C4-2B (cell line): Measurements from ENCODE around the gene TMTC4.

Experiments used
- H3K27ac ChIP-seq: fragments of 450-650 bp; 2 replicates; pipeline ENCODE4 v1.5.1; 2017
- ZFX ChIP-seq: fragments of 450-650 bp; IDR thresholded peaks from 2 replicates; pipeline ENCODE4 v1.6.1; 2017
- TF ChIP-seq, protein P1 (sequence below): fragments of 450-650 bp; conservative IDR thresholded peaks from 2 replicates; pipeline ENCODE4 v1.5.1; 2017; ENCODE audit warnings: mild to moderate bottlenecking

TMTC4 gene

DNA sequence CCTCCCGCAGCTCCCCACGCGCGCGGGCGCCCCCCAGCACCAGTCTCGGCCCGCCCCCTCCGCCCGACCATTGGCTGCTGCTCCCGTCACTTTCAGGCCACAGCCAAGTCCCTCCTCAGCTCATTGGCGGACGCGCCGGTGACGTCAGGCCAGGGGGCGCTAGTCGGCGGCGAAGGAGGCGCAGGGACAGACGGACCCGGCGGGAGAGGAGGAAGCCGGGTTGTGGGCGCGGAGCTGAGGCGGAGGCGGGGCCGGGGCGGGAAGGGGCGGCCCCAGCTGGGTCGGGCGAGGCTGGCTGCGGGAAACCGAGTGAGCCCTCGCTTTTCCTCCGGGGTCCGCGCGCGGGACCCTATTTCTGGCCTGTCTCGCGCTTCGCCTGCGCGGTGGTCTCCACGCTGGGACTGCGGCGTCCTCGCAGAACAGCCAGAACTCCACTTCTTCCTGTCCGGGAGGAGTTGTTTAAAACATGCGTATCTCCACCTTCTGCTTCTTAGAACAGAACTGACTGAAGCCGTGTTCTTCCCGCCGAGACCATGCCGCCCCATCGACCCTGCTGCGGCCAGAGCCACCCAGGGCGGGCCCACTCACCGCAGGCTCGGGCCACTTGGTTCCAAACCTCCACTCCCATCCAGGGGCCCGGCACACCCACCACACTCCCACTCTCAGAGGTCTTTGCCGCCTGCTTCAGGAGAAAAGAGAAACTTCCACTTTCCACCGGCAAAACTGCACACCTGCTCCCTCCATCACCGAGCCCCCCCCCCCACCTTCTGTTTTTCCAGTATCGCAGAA is 471 bp upstream of the TMTC4 start:
- H3K27ac ChIP-seq = peak overlapping the region; percentile 88
- TF ChIP-seq, protein P1, sequence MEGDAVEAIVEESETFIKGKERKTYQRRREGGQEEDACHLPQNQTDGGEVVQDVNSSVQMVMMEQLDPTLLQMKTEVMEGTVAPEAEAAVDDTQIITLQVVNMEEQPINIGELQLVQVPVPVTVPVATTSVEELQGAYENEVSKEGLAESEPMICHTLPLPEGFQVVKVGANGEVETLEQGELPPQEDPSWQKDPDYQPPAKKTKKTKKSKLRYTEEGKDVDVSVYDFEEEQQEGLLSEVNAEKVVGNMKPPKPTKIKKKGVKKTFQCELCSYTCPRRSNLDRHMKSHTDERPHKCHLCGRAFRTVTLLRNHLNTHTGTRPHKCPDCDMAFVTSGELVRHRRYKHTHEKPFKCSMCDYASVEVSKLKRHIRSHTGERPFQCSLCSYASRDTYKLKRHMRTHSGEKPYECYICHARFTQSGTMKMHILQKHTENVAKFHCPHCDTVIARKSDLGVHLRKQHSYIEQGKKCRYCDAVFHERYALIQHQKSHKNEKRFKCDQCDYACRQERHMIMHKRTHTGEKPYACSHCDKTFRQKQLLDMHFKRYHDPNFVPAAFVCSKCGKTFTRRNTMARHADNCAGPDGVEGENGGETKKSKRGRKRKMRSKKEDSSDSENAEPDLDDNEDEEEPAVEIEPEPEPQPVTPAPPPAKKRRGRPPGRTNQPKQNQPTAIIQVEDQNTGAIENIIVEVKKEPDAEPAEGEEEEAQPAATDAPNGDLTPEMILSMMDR = peak; percentile 45
- no peak for TF ChIP-seq ZFX

DNA sequence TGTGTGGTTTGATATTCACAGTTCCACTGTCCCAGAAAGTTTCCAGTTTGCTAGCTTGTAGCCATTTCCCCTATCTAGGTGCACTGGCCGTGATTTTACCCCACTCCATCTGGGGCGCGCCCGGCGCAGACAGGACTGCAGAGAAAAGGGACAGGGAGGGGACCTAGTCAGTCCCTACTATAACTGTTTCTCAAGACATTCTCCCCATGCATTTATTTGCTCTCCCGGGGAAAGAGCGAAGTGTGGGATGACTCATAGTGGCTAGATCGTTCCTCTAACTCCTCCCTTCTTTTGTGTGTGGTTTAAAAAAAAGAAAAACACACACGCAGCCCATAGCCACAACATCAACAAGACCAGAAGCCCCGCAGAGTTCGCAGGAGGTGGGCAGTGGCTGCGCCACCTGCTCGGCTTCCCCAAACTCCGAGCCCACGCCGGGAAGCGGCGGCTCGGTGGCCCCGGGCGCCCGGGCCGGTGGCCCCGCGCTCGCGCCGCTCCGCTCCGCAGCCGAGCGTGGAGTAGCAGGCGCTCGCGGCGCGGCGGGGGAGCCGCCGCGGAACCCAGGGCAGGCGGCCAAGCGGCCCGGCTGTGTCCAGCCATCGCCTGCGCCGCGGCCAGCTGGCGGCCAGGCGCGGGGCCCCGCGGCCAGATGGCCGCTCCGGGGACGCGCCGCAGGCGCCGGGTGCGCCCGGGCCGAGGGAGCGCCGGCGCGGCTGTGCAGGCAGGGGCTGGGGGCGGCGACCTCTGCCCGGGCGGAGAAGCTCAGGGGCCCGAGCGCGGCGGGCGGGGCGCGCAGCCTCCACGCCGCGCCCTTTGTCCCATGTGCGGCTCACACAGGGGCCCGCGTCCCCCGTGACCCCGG is 653 bp downstream of the TMTC4 start:
- no peak; the same call in 1 of the 2 replicates for TF ChIP-seq ZFX
- TF ChIP-seq, protein P1 = no peak
- H3K27ac ChIP-seq = peak overlapping the region; percentile 88

DNA sequence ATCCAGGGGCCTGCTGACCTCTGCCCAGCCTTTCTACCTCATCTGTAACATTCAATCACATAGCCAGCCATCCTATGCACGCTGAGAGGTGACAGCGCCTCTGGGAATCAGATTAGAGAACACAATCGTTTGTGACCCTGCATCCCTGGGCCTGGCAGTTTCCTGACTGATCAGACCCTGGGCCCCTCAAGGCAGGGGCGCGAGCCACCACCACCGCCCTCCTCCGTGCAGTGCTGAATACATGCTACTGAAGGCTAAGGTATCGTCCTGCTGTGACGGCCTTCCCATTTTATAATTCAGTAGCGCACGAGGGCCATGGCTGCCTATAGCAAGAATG is 1.3 kb downstream of the TMTC4 start:
- no peak for TF ChIP-seq ZFX
- TF ChIP-seq, protein P1 = no peak
- peak overlapping the region; percentile 88 for H3K27ac ChIP-seq

DNA sequence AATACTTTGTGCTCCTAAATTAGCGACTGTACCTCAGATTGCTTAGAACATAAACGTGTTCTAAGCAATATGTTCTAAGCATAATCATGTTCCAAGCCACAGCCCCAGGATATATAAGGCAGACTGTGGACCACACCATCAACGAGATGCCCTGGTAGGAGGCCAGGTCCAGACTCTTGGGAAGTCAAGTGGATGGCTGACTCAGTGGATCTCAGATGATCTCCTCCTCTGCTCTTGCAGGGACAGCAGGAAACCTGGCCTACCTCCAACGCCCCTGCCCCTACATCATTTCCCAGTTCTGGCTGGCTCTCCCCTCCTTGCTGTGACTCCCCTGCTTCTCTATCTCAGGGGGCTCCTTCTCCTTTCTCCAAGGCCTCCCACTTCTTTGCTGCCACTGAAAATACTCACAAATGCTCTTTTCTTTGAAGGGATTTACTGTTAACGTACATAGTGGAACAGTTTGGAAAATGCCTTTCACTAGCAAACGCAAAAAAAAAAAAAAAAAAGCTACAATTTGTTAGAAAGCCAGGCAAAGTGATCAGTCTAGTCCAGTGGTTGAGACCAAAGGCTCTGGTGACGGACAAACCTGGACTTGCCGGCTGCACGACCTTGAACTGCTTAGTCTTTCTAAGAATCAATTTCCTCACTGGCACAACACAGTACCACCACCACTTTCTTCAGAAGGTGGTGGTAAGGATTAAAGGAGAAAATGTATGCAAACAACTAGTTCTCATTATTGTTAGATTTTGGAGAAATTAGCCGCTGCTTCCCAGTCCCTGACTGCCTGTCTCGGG is 3.0 kb downstream of the TMTC4 start:
- no peak overlapping the region for H3K27ac ChIP-seq
- TF ChIP-seq ZFX = no peak
- TF ChIP-seq, protein P1 = no peak

DNA sequence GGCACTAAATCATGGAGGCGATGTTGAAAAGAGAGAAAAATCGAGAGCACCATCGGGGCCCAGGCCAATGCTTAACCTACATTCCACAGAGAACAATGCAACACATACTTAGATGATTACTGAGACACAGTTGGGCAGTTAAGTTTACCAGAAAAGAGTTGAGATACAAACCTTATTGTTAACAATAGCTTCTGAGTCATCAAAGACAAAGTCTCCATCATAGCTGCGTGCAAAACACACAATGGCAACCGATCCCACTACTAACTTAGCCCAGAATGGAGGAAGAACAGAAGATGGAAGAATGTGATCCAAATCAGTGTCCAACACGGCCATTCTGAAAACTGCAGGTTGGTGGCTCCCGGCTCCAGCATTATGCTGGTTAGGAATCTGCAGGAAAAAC is 6.2 kb downstream of the TMTC4 start:
- H3K27ac ChIP-seq = no peak overlapping the region
- no peak for TF ChIP-seq ZFX
- TF ChIP-seq, protein P1 = no peak

DNA sequence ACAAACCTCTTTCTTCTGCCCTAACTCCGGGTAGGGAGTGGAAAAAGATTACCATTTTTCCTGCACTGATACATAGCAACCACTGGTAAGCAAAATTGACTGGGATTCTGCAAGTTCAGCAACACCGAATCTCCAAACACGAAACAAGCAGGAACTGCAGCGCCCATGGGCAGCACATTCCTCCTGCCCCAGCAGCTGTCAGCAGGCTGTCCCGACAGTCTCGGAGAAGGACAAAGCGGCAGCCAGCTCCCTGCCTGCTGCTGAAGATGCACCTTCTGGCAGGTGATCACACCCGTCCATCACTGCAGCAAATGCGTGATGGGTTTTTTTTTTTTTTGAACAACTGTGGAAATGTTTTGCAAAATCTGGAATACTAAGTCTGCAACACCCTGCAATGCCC is 6.7 kb downstream of the TMTC4 start:
- no peak overlapping the region for H3K27ac ChIP-seq
- TF ChIP-seq, protein P1 = no peak
- TF ChIP-seq ZFX = no peak

DNA sequence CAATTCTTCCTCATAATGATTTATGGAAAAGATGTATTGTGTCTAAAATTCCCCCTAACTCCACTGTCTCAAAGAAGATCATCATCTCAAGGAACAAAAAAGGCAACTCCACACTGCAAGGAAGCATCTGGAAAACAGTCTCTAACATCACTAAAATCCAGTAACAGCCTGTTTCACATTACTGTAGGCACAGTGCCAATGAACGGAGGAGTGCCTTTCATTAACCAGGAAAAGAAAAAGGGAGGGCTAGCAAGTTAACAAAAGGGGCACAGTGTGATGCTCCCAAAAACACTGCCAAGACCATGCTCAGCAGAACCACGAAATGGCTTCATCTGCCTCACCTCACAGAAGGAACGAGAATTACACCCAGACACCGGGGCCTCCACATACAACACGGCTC is 8.5 kb downstream of the TMTC4 start:
- TF ChIP-seq ZFX = no peak
- TF ChIP-seq, protein P1 = no peak
- H3K27ac ChIP-seq = no peak overlapping the region
